CD14-positive monocyte (primary cell): ENCODE data around the gene PALM2AKAP2. TPM values are rescaled to one million over a fixed set of nuclear protein-coding genes. Genes with fewer than 3 reads are reported as not detected.

Experiments used
- DNase-seq, 3 donors: peaks; one replicate each; pipeline ENCODE4 v3.0.0-alpha.2; 2011 to 2022
- H2AFZ ChIP-seq: 2 replicates; pipeline ENCODE4 v1.6.0; 2012; ENCODE audit warnings: mild to moderate bottlenecking, low read depth, low read length, inconsistent platforms; ENCODE audit not compliant: insufficient read depth, poor library complexity, severe bottlenecking
- H3K27ac ChIP-seq, 2 donors: 1 replicate in 1 of 2; 2 replicates in 1 of 2; pipeline ENCODE4 v1.5.1; 2012 to 2013; ENCODE audit warnings: low read length in 2 of 2, control low read depth in 1 of 2, inconsistent platforms in 1 of 2, low read depth in 1 of 2, mild to moderate bottlenecking in 1 of 2
- H3K27me3 ChIP-seq, 2 donors: one replicate each; pipeline versions ENCODE4 v1.6.0 to v1.6.1; 2011 to 2013; ENCODE audit warnings: low read length in 2 of 2; ENCODE audit not compliant: control insufficient read depth in 2 of 2, insufficient read depth in 2 of 2
- H3K36me3 ChIP-seq, 2 donors: replicated peaks in 1 of 2; 1 replicate in 1 of 2; 2 replicates in 1 of 2; pipeline versions ENCODE4 v1.5.1 to v1.6.1; 2012 to 2013; ENCODE audit warnings: low read length in 2 of 2, control low read depth in 1 of 2, inconsistent platforms in 1 of 2, mild to moderate bottlenecking in 1 of 2; ENCODE audit not compliant: insufficient read depth in 2 of 2, control insufficient read depth in 1 of 2
- H3K4me1 ChIP-seq, 2 donors: 1 replicate in 1 of 2; 2 replicates in 1 of 2; pipeline versions ENCODE4 v1.5.1 to v1.6.1; 2012 to 2013; ENCODE audit warnings: low read length in 2 of 2, control low read depth in 1 of 2, inconsistent platforms in 1 of 2, mild to moderate bottlenecking in 1 of 2, moderate library complexity in 1 of 2; ENCODE audit not compliant: insufficient read depth in 2 of 2, control insufficient read depth in 1 of 2
- H3K4me2 ChIP-seq: replicated peaks from 2 replicates; pipeline ENCODE3; 2012; ENCODE audit warnings: low read length, moderate library complexity, mild to moderate bottlenecking; ENCODE audit not compliant: poor library complexity, severe bottlenecking; ENCODE audit errors: extremely low read depth
- H3K4me3 ChIP-seq, 3 experiments: fragments of 200-600 bp in 1 of 3; sonication (generic) in 1 of 3; replicated peaks in 1 of 3; 1 replicate in 2 of 3; 2 replicates in 1 of 3; pipeline ENCODE4 v1.5.1; 2011 to 2013; ENCODE audit warnings: low read length in 3 of 3, mild to moderate bottlenecking in 3 of 3, control low read depth in 2 of 3, low read depth in 2 of 3, inconsistent platforms in 1 of 3, moderate library complexity in 1 of 3
- H3K79me2 ChIP-seq: 2 replicates; pipeline ENCODE4 v1.6.0; 2012; ENCODE audit warnings: mild to moderate bottlenecking, control low read depth, inconsistent platforms, low read length, moderate library complexity; ENCODE audit not compliant: insufficient read depth
- H3K9ac ChIP-seq: 2 replicates; pipeline ENCODE4 v1.6.0; 2017; ENCODE audit warnings: low read length, mild to moderate bottlenecking; ENCODE audit not compliant: insufficient read depth, poor library complexity, severe bottlenecking
- H3K9me3 ChIP-seq, 2 donors: replicated peaks in 1 of 2; 1 replicate in 1 of 2; 2 replicates in 1 of 2; pipeline versions ENCODE4 v1.5.1 to v1.6.1; 2012 to 2013; ENCODE audit warnings: low read length in 2 of 2, control low read depth in 1 of 2; ENCODE audit not compliant: control insufficient read depth in 1 of 2, insufficient read depth in 1 of 2
- H4K20me1 ChIP-seq: 2 replicates; pipeline ENCODE4 v1.6.0; 2012; ENCODE audit warnings: mild to moderate bottlenecking, low read length, control low read depth, moderate library complexity; ENCODE audit not compliant: insufficient read depth
- H3K27ac Mint-ChIP-seq, 7 donors: one replicate each; pipeline ENCODE4 v1.8.0; 2020; ENCODE audit warnings: mild to moderate bottlenecking in 7 of 7, mixed read lengths in 7 of 7, moderate library complexity in 6 of 7, inconsistent platforms in 2 of 7
- H3K27me3 Mint-ChIP-seq, 3 donors: one replicate each; pipeline ENCODE4 v1.8.0; 2021 to 2022; ENCODE audit warnings: low read depth in 3 of 3, mild to moderate bottlenecking in 3 of 3, mixed read lengths in 3 of 3, moderate library complexity in 3 of 3, inconsistent platforms in 1 of 3
- H3K36me3 Mint-ChIP-seq, 2 donors: one replicate each; pipeline ENCODE4 v1.8.0; 2020; ENCODE audit warnings: mixed read lengths in 2 of 2, inconsistent platforms in 1 of 2, mild to moderate bottlenecking in 1 of 2
- H3K4me1 Mint-ChIP-seq: one replicate; pipeline ENCODE4 v1.8.0; 2020; ENCODE audit warnings: mild to moderate bottlenecking, mixed read lengths
- H3K4me3 Mint-ChIP-seq, 2 donors: one replicate each; pipeline ENCODE4 v1.8.0; 2020; ENCODE audit warnings: mild to moderate bottlenecking in 2 of 2, mixed read lengths in 2 of 2, moderate library complexity in 1 of 2
- H3K9me3 Mint-ChIP-seq, 7 donors: one replicate each; pipeline ENCODE4 v1.8.0; 2020 to 2022; ENCODE audit warnings: mixed read lengths in 7 of 7, mild to moderate bottlenecking in 6 of 7, moderate library complexity in 6 of 7, inconsistent platforms in 2 of 7
- CTCF ChIP-seq: fragments of 200-600 bp; IDR thresholded peaks from one replicate; pipeline ENCODE4 v1.8.0; 2022; ENCODE audit warnings: antibody characterized with exemption, mild to moderate bottlenecking
- WGBS: methylation state at CpG from one replicate; pipeline ENCODE4 v1.1.5; 2013; ENCODE audit warnings: missing lambda C conversion rate; ENCODE audit not compliant: insufficient coverage; 5-methylcytosine and 5-hydroxymethylcytosine counted together
- intact Hi-C, 2 donors: fragments of 100-400 bp; cut with micrococcal nuclease; formaldehyde crosslinking; loops; one replicate each; pipeline versions ENCODE4 v1.15.0 to v1.15.1; 2023
- polyA plus RNA-seq, 3 donors: library from polyadenylated mRNA; depleted of rRNA in 1 of 3; unstranded in 2 of 3; stranded (reverse) in 1 of 3; fragments of 300-500 nt in 2 of 3; fragments of >200 nt in 1 of 3; fragmentation: Illumina TruSeq in 2 of 3; gene quantifications; 1 replicate in 2 of 3; 2 replicates in 1 of 3; pipeline ENCODE4 v1.2.3, GENCODE V29; 2012 to 2021

The PALM2AKAP2 gene
- polyA plus RNA-seq, 3 donors = not detected

DNA sequence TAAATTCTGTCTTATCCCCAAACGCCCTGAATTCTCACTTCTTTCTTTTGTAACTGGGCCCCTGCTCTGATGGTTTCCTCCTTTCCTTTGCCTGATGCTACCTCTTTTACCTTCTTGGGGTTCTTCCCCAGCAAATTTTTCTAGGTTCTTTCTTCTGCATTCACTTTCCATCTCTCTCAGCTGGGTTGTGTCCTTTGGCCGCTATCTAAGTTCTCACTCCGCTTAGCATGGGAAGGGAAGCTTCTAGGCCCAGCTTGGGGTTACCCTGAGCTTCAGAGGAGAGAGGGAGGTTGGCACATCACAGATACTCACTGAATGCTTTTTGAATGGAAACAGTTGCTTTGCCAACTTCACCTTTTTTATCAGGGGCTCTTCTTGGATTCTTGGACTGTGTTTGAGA, 17.0 kb downstream of the PALM2AKAP2 start:
- no peaks in the 10 kb centered on the region for H3K36me3 Mint-ChIP-seq
- H3K79me2 ChIP-seq = no peaks in the 10 kb centered on the region

GRCh38 chr9:109797509-109797908, 17.5 kb downstream of the PALM2AKAP2 start:
- Histone ChIP-seq H3K27ac (no peak overlapping the region), H3K4me3 (no peak overlapping the region), H4K20me1 (no peaks in the 10 kb centered on the region), H3K9me3 (no peaks in the 10 kb centered on the region), H3K4me2 (no peak overlapping the region), H3K4me1 (no peaks in the 10 kb centered on the region), H2AFZ (no peak overlapping the region), H3K27me3 (peaks cover 0 to 3% of the 10 kb centered on the region in 2 donors), H3K79me2 (no peaks in the 10 kb centered on the region), H3K9ac (no peak overlapping the region), H3K36me3 (no peaks in the 10 kb centered on the region)
- DNase-seq = no peak
- no peaks in the 10 kb centered on the region for H3K4me1 Mint-ChIP-seq
- H3K36me3 Mint-ChIP-seq = no peaks in the 10 kb centered on the region
- peaks cover 0 to 7% (median 5%) of the 10 kb centered on the region in 3 donors for H3K27me3 Mint-ChIP-seq
- no peak overlapping the region for H3K27ac Mint-ChIP-seq
- no peak for TF ChIP-seq CTCF
- H3K4me3 Mint-ChIP-seq = no peak overlapping the region
- H3K9me3 Mint-ChIP-seq = peaks cover 0 to 2% (median 0%) of the 10 kb centered on the region in 7 donors
- intact Hi-C loops = no loop called here
- WGBS = 80% methylated on average over 2 of the region's 5 CpGs

More for the DNA sequence above, 17.0 kb downstream of the PALM2AKAP2 start:
- no peaks in the 10 kb centered on the region for H3K4me1 ChIP-seq
- H4K20me1 ChIP-seq = no peaks in the 10 kb centered on the region
- WGBS = no CpG with 5 or more reads among the region's 3 CpGs
- H3K27ac ChIP-seq = no peak overlapping the region
- no peak overlapping the region for H3K9ac ChIP-seq
- no peaks in the 10 kb centered on the region for H3K36me3 ChIP-seq
- no peak overlapping the region for H3K4me2 ChIP-seq
- Mint-ChIP-seq H3K4me3 (no peak overlapping the region), H3K9me3 (peaks cover 0 to 2% (median 0%) of the 10 kb centered on the region in 7 donors), H3K4me1 (no peaks in the 10 kb centered on the region), H3K27ac (no peak overlapping the region), H3K27me3 (peaks cover 0 to 7% (median 5%) of the 10 kb centered on the region in 3 donors)
- DNase-seq = no peak
- no peak overlapping the region for H3K4me3 ChIP-seq
- peaks cover 0 to 3% of the 10 kb centered on the region in 2 donors for H3K27me3 ChIP-seq
- TF ChIP-seq CTCF = no peak
- no peak overlapping the region for H2AFZ ChIP-seq
- H3K9me3 ChIP-seq = no peaks in the 10 kb centered on the region
- intact Hi-C loops = no loop called here
